Keratinocyte (primary cell): ENCODE results near the gene DMGDH.
A peak's percentile ranks its signal among the peaks of the same experiment; 100 is the strongest.

Source experiments
- CTCF ChIP-seq, 3 experiments: IDR thresholded peaks in 1 of 3; conservative IDR thresholded peaks in 1 of 3; optimal IDR thresholded peaks in 1 of 3; 2 replicates in 2 of 3; 3 replicates in 1 of 3; pipeline versions ENCODE3 to v1.5.1; 2011; ENCODE audit warnings: low read length in 3 of 3, mild to moderate bottlenecking in 3 of 3, moderate library complexity in 2 of 3, control low read depth in 1 of 3, inconsistent platforms in 1 of 3; ENCODE audit not compliant: insufficient read depth in 2 of 3; ENCODE audit errors: extremely low read depth in 1 of 3
- EZH2 ChIP-seq: IDR thresholded peaks from one replicate; pipeline ENCODE4 v1.6.1; 2012; ENCODE audit warnings: inconsistent platforms, mild to moderate bottlenecking, low read length, moderate library complexity

- peak; percentile 57 to 63 (median 63) for TF ChIP-seq CTCF (optimal IDR thresholded peaks at IDR 0.05 in 1 of 3, IDR thresholded peaks at IDR 0.05 in 1 of 3, conservative IDR thresholded peaks at IDR 0.05 in 1 of 3; ENCODE audit: extremely low read depth in 1 of 3, insufficient read depth in 2 of 3, low read length in 3 of 3)
- TF ChIP-seq EZH2: no peak
Observed at GRCh38 chr5:79109527-79110492, 40.3 kb upstream of the DMGDH start.
